Measurements from ENCODE around the gene NFATC3.

NFATC3 gene
- total RNA-seq = 82.0 to 273 (median 142) reads per million in 9 experiments

DNA sequence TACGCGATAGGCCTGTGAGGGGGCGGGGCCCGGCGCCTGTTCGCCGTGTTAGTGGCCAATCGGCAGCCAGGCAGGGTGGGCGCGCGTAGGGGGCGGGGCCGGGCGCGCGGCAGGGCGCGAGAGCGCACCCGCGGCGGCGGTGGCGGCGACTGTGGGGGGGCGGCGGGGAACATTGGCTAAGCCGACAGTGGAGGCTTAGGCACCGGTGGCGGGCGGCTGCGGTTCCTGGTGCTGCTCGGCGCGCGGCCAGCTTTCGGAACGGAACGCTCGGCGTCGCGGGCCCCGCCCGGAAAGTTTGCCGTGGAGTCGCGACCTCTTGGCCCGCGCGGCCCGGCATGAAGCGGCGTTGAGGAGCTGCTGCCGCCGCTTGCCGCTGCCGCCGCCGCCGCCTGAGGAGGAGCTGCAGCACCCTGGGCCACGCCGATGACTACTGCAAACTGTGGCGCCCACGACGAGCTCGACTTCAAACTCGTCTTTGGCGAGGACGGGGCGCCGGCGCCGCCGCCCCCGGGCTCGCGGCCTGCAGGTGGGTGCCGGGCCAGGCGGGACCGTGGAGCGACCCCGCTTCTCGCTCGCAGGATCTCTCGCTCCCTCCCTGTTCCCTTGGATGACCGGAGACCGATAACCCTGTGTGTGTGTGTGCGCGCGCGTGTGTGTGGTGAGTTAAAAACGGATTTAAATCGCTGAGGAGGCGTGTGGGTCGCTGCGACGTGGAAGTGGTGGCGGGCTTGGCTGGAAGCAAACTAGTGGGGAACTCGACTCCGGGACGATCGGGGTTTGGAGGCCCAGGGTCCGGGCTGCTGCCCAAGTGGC lies at the start of gene NFATC3:
Gene NFATC3, plus strand, starts transcription at position 112 of the 813 bp plus-strand sequence. Its CDS starts 312 bp downstream, at position 424.
- Mint-ChIP-seq H3K4me1 (ENCODE audit: low read depth in 2 of 2) (peaks cover 60 to 69% of the 10 kb centered on the region in 2 donors), H3K9me3 (no peaks in the 10 kb centered on the region), H3K27me3 (no peaks in the 10 kb centered on the region), H3K27ac (peak within 1 kb of the TSS; percentile 86 to 91), H3K36me3 (ENCODE audit: insufficient read depth) (peaks cover 16% of the 10 kb centered on the region), H3K4me3 (peak within 1 kb of the TSS; percentile 77 to 93)
- ATAC-seq (replicated peaks) = peak; percentile 78
- peak; percentile 95 to 98 (median 96) for DNase-seq

DNA sequence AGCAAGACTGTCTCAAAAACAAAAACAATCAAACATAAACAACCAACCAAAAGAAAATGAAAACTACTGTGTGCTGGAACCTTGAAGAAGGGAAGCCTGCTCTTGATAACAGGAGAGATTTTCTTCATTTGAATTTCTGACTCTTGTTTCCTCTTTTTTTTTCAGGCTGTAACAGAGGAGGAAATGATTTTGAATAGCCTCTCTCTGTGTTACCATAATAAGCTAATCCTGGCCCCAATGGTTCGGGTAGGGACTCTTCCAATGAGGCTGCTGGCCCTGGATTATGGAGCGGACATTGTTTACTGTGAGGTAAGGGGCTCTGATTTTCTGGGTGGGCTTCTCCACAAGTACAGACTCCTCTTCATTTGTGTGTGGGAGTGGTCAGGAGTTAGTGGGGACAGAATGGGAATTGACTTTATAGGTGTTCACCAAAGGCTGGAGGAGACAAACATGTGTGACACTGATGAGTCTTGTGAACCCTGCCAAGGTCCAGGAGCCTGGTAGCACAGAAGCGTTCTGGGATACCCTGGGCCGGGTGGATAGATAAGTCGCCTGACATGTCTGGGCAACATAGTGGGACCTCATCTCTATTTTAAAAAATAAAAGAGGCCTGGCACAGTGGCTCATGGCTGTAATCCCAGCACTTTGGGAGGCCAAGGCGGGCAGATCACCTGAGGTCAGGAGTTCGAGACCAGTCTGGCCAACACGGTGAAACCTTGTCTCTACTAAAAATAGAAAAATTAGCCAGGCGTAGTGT lies 47.2 kb upstream of the NFATC3 start:
- Mint-ChIP-seq H3K4me3 (no peak overlapping the region), H3K27ac (no peak overlapping the region), H3K36me3 (ENCODE audit: insufficient read depth) (peaks cover 4% of the 10 kb centered on the region), H3K27me3 (no peaks in the 10 kb centered on the region), H3K4me1 (ENCODE audit: low read depth in 2 of 2) (peaks cover 9 to 10% of the 10 kb centered on the region in 2 donors), H3K9me3 (no peaks in the 10 kb centered on the region)
- DNase-seq (no peak), ATAC-seq (replicated peaks) (no peak)

DNA sequence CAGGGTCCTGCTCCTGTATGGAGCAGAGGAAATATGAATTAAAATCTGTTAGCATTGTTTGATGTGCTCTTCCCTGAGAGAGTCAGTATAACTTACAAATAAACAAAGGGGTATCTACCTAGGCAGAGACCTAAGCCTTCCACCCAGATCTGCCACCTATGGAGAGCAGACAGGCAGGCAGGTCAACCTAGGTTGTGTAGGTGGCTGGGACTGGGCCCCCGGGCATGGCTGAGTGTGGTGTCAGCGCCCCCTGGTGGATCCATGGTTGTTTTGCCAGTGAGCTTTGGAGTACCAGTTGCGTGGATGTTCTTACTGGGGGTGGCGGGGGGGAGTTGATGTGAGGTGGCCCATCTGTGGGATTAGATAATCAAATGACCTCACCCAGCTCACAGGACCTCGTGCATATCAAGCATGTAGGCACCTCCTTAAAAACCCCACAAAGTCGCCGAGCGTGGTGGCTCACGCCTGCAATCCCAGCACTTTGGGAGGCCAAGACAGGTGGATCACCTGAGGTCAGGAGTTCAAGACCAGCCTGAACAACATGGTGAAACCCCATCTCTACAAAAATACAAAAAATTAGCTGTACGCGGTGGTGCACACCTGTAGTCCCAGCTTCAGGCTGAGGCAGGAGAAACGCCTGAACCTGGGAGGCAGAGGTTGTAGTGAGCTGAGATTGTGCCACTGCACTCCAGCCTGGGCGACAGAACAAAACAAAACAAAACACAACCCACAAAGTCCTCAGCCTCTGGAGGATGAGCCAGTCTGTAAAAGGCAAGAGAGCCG lies 44.5 kb upstream of the NFATC3 start:
- no peaks in the 10 kb centered on the region for H3K27me3 Mint-ChIP-seq
- H3K36me3 Mint-ChIP-seq (ENCODE audit: insufficient read depth) = peaks cover 10% of the 10 kb centered on the region
- no peaks in the 10 kb centered on the region for H3K9me3 Mint-ChIP-seq
- H3K4me1 Mint-ChIP-seq (ENCODE audit: low read depth in 2 of 2) = peaks cover 9 to 10% of the 10 kb centered on the region in 2 donors
- peak overlapping the region in 1 of 2 donors; percentile 66 for H3K27ac Mint-ChIP-seq
- no peak overlapping the region for H3K4me3 Mint-ChIP-seq
- peak; percentile 86 to 89 (median 88) for DNase-seq
- ATAC-seq (replicated peaks) = peak; percentile 100

DNA sequence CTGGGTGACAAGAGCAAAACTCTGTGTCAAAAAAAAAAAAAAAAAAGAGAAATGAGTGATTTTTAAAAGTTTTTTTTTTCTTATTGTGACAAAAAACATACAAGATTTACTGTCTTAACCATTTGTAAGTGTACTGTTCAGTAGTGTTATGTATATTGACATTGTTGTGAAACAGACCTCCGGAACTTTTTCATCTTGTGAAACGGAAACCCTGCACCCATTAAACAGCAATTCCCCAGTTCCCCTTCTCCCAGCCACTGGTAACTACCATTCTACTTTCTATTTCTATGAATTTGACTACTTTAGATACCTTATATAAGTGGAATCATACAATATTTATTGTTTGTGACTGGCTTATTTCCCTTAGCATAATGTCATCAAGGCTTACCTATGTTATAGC lies 43.4 kb upstream of the NFATC3 start:
- no peak overlapping the region for H3K27ac Mint-ChIP-seq
- no peaks in the 10 kb centered on the region for H3K9me3 Mint-ChIP-seq
- DNase-seq = no peak
- no peak for ATAC-seq (replicated peaks)
- H3K4me3 Mint-ChIP-seq = no peak overlapping the region
- H3K27me3 Mint-ChIP-seq = no peaks in the 10 kb centered on the region
- H3K4me1 Mint-ChIP-seq (ENCODE audit: low read depth in 2 of 2) = peaks cover 6 to 7% of the 10 kb centered on the region in 2 donors
- peaks cover 12% of the 10 kb centered on the region for H3K36me3 Mint-ChIP-seq (ENCODE audit: insufficient read depth)

DNA sequence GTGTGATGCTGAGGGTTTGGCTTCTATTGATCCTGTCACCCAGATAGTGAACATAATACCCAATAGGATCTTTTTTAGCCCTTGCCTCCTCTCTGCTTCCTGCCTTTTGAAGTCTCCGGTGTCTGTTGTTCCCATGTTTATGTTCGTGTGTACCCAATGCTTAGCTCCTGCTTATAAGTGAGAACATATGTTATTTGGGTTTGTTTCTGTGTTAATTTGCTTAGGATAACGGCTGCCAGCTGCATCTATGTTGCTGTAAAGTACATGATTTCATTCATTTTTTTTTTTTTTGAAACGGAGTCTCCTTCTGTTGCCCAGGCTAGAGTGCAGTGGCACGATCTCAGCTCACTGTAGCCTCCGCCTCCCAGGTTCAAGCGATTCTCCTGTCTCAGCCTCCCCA lies 39.1 kb upstream of the NFATC3 start:
- Mint-ChIP-seq H3K9me3 (no peaks in the 10 kb centered on the region), H3K36me3 (ENCODE audit: insufficient read depth) (peaks cover 10% of the 10 kb centered on the region), H3K27me3 (no peaks in the 10 kb centered on the region), H3K4me1 (ENCODE audit: low read depth in 2 of 2) (no peaks in the 10 kb centered on the region), H3K4me3 (no peak overlapping the region), H3K27ac (peak overlapping the region in 1 of 2 donors; percentile 38)
- no peak for ATAC-seq (replicated peaks)
- no peak for DNase-seq

DNA sequence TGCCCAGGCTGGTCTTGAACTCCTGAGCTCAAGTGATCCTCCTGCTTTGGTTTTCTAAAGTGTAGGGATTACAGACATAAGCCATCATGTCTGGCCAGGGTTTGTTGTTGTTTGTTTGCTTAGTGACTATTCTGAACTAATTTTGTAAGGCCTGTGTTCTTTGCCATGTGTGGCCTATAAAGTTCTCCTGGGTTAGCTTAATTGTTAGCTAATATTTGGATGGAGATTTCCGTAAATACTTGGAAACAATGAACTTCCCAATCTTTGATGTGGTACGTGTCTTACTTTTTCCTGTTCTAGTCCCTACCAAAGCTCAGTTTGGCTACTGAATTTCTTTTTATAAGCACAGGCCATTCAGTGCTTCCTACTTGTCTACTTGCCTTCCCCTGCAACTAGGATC lies 37.2 kb upstream of the NFATC3 start:
- Mint-ChIP-seq H3K27ac (peak overlapping the region; percentile 41 to 76), H3K9me3 (no peaks in the 10 kb centered on the region)

DNA sequence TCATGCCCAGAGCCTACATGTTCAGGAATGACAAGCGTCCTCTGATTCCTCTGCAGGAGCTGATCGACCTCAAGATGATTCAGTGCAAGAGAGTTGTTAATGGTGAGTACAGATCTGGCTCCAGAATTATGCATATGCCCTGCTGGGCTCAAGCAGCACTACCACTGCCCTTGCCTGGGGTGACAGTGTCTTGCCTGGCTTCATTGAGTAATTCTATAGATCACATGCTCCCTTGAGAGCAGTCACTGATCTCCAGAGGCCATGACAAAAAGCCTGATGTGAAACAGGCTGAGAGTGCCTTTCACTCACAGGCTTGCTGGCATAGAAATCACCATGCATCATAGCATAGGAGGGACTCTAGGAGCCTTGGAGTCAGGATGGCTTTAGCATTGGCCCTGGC lies 35.7 kb upstream of the NFATC3 start:
- Mint-ChIP-seq H3K36me3 (ENCODE audit: insufficient read depth) (peaks cover 23% of the 10 kb centered on the region), H3K4me3 (no peak overlapping the region), H3K9me3 (no peaks in the 10 kb centered on the region), H3K4me1 (ENCODE audit: low read depth in 2 of 2) (no peaks in the 10 kb centered on the region), H3K27me3 (no peaks in the 10 kb centered on the region), H3K27ac (no peak overlapping the region)
- ATAC-seq (replicated peaks) (no peak), DNase-seq (no peak)

More for the DNA sequence above, 37.2 kb upstream of the NFATC3 start:
- DNase-seq = no peak
- Mint-ChIP-seq H3K4me1 (ENCODE audit: low read depth in 2 of 2) (no peaks in the 10 kb centered on the region), H3K27me3 (no peaks in the 10 kb centered on the region), H3K4me3 (no peak overlapping the region), H3K36me3 (ENCODE audit: insufficient read depth) (peaks cover 17% of the 10 kb centered on the region)
- ATAC-seq (replicated peaks) = no peak

DNA sequence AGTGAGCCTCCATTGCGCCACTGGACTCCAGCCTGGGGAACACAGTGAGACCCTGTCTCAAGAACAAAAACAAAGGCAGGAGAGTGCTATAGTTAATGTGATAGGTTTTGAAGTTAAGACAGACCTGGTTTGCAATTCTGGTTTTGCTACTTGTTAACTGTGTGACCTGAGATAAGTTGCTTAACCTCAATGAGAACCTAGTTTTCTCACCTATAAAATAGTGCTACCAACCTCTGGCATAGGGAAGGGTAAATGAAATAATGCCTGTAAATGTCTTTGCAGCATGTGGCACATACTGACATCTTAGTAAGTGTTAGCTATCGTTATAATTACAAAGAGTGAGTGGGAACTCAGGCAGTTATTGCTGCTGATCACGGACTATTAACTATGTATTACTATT lies 29.8 kb upstream of the NFATC3 start:
- Mint-ChIP-seq H3K4me1 (ENCODE audit: low read depth in 2 of 2) (peaks cover 11 to 32% of the 10 kb centered on the region in 2 donors), H3K4me3 (peak overlapping the region in 1 of 2 donors; percentile 41), H3K27me3 (no peaks in the 10 kb centered on the region), H3K36me3 (ENCODE audit: insufficient read depth) (peaks cover 17% of the 10 kb centered on the region), H3K9me3 (no peaks in the 10 kb centered on the region), H3K27ac (peak overlapping the region in 1 of 2 donors; percentile 66)
- ATAC-seq (replicated peaks) (peak; percentile 16), DNase-seq (no peak)

DNA sequence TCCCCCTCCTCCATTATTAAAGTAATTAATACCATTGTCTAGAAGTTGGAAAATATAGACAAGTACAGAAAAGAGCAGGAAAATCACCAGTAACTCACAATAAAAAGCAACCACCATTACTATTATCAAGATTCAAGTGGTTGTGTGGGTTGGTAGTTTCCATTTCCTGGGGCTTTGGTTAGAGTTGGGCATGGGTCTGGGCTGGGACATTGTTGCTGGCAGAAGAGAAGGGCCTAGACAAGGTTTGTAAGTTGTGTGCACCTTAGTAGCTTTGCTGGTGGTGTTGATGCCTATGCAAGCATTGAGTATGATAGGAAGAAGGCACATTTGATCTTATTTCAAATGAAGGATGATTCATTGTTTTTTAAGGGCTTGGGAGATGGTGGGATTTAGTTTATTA lies 25.4 kb upstream of the NFATC3 start:
- no peaks in the 10 kb centered on the region for H3K36me3 Mint-ChIP-seq (ENCODE audit: insufficient read depth)
- ATAC-seq (replicated peaks) = no peak
- no peaks in the 10 kb centered on the region for H3K27me3 Mint-ChIP-seq
- no peak for DNase-seq
- no peaks in the 10 kb centered on the region for H3K9me3 Mint-ChIP-seq
- peaks cover 44 to 68% of the 10 kb centered on the region in 2 donors for H3K4me1 Mint-ChIP-seq (ENCODE audit: low read depth in 2 of 2)
- H3K27ac Mint-ChIP-seq = peak overlapping the region; percentile 90 to 91
- H3K4me3 Mint-ChIP-seq = peak overlapping the region in 1 of 2 donors; percentile 50

DNA sequence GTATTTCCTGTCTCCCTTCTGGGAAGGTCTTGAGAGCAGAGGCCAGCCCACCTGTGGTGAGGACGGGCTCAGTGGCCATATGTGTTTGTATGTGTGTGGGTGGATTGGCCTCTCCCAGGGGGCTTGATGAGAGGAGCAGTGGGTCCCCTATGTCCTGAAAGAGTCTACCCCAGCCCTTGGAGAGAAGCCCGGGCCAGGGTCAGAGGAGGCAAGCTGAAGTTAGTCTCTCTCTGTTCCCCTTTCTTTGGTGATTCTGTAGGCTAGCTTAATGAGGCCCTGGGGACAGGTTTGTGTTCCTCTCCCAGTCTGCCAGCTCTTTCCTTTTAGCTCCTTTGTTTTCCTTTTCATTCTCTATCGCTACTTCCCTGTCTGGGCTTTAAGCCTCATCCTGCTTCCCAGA lies 23.8 kb upstream of the NFATC3 start:
- H3K4me3 Mint-ChIP-seq = peak overlapping the region; percentile 44 to 76
- no peaks in the 10 kb centered on the region for H3K36me3 Mint-ChIP-seq (ENCODE audit: insufficient read depth)

DNA sequence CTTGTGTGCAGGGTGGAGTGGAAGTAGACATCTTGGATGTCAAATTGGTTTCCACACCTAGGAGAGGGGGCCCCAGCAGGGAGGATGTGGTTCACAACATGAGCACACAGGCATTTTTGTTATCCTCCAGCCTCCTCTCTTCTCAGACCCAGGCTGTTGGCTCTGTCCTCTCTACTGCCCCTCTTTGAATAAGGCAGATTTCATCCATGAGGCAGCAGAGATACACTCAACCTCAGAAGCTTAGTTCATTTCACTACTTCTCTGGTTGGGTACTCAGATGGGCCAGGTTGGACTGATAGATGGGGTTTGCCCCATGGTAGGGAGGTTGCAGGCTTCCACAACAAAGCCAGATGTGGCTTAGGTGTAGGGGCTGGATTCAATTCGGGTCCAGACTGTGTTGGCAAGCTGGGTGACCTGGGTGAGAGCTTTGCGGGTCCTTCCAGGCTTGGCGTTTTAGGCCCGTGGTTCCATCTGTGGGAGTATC lies 22.2 kb upstream of the NFATC3 start:
- peak overlapping the region; percentile 75 to 76 for H3K4me3 Mint-ChIP-seq

More for the DNA sequence above, 23.8 kb upstream of the NFATC3 start:
- peaks cover 55 to 69% of the 10 kb centered on the region in 2 donors for H3K4me1 Mint-ChIP-seq (ENCODE audit: low read depth in 2 of 2)
- H3K27me3 Mint-ChIP-seq = no peaks in the 10 kb centered on the region
- ATAC-seq (replicated peaks) (no peak), DNase-seq (no peak)
- H3K27ac Mint-ChIP-seq = peak overlapping the region; percentile 90 to 91
- H3K9me3 Mint-ChIP-seq = no peaks in the 10 kb centered on the region

DNA sequence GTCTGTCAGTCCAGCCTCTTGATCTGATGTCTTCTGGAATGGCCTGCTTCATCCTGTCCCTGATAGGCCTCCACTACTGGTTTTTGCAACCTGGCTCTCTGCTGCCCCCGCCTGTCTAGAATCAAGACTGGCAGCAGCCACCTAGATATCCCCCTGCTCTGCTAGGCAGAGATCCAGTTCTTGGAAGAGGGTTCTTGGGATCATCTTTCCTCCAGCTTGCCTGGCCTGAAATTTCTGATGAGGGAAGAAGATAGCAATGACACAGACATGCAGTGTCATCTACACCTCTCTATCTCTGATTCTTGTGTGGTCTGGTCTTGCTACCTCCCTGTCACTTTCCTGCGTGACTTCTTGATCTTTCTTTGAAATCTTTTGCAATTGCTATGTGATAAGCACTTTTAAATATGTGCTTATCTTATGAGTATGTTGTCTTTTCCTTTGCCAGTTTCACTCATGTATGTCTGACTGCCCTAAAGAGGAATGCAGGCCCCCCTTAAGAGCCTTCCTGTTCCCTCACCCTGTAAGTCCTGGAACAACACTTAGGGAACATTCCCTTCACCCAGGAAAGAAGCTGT lies 20.3 kb upstream of the NFATC3 start:
- Mint-ChIP-seq H3K36me3 (ENCODE audit: insufficient read depth) (no peaks in the 10 kb centered on the region), H3K4me3 (peak overlapping the region; percentile 53 to 73), H3K9me3 (no peaks in the 10 kb centered on the region), H3K27ac (peak overlapping the region; percentile 80 to 93), H3K4me1 (ENCODE audit: low read depth in 2 of 2) (peaks cover 73 to 75% of the 10 kb centered on the region in 2 donors), H3K27me3 (no peaks in the 10 kb centered on the region)
- DNase-seq (peak; percentile 61 to 74 (median 68)), ATAC-seq (replicated peaks) (peak; percentile 52)

More for the DNA sequence above, 22.2 kb upstream of the NFATC3 start:
- Mint-ChIP-seq H3K27ac (peak overlapping the region; percentile 90 to 91), H3K9me3 (no peaks in the 10 kb centered on the region), H3K27me3 (no peaks in the 10 kb centered on the region), H3K36me3 (ENCODE audit: insufficient read depth) (no peaks in the 10 kb centered on the region), H3K4me1 (ENCODE audit: low read depth in 2 of 2) (peaks cover 67 to 74% of the 10 kb centered on the region in 2 donors)
- DNase-seq = peak; percentile 48 to 62 (median 49)
- peak; percentile 86 for ATAC-seq (replicated peaks)

All from effector memory CD8-positive, alpha-beta T cell (primary cell).